ENCODE data around the gene CACNA1A. TPM values are rescaled to one million over a fixed set of nuclear protein-coding genes. Genes with fewer than 3 reads are reported as not detected.
A peak's percentile ranks its signal among the peaks of the same experiment; 100 is the strongest.

Gene CACNA1A
- total RNA-seq, 1 donor from 2014 or later = 16.5 TPM

GRCh38 chr19:13460045-13460444 lies 46.2 kb downstream of the CACNA1A start:
- peaks cover 33% of the 10 kb centered on the region for H3K4me1 ChIP-seq
- H3F3A ChIP-seq (ENCODE audit: low read depth) = peaks cover 24% of the 10 kb centered on the region
- H3K4me2 ChIP-seq = peak overlapping the region; percentile 76
- DNase-seq (ENCODE audit: low spot score) = peak; percentile 16
- Mint-ChIP-seq H3K4me3 (no peak overlapping the region), H3K36me3 (no peaks in the 10 kb centered on the region), H3K27ac (no peak overlapping the region), H3K9me3 (no peaks in the 10 kb centered on the region), H3K4me1 (peaks cover 11% of the 10 kb centered on the region), H3K27me3 (ENCODE audit: insufficient read depth, low read depth) (peaks cover 6% of the 10 kb centered on the region)
- TF ChIP-seq, protein P1, sequence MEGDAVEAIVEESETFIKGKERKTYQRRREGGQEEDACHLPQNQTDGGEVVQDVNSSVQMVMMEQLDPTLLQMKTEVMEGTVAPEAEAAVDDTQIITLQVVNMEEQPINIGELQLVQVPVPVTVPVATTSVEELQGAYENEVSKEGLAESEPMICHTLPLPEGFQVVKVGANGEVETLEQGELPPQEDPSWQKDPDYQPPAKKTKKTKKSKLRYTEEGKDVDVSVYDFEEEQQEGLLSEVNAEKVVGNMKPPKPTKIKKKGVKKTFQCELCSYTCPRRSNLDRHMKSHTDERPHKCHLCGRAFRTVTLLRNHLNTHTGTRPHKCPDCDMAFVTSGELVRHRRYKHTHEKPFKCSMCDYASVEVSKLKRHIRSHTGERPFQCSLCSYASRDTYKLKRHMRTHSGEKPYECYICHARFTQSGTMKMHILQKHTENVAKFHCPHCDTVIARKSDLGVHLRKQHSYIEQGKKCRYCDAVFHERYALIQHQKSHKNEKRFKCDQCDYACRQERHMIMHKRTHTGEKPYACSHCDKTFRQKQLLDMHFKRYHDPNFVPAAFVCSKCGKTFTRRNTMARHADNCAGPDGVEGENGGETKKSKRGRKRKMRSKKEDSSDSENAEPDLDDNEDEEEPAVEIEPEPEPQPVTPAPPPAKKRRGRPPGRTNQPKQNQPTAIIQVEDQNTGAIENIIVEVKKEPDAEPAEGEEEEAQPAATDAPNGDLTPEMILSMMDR (IDR thresholded peaks at IDR 0.05) = no peak
- TF ChIP-seq EZH2phosphoT487 (IDR thresholded peaks at IDR 0.05) (no peak), EZH2 (IDR thresholded peaks at IDR 0.05) (no peak)
- peaks cover 59% of the 10 kb centered on the region for H4K20me1 ChIP-seq (ENCODE audit: low read depth)
- H3K9ac ChIP-seq = no peak overlapping the region
- H3K9me3 ChIP-seq (ENCODE audit: low read depth) = no peaks in the 10 kb centered on the region
- H2AFZ ChIP-seq (replicated peaks) = no peak overlapping the region
- peak overlapping the region; percentile 81 for H3K27ac ChIP-seq
- H3K4me3 ChIP-seq = no peak overlapping the region
- H3K36me3 ChIP-seq = no peaks in the 10 kb centered on the region
- no peaks in the 10 kb centered on the region for H3K27me3 ChIP-seq
- no peaks in the 10 kb centered on the region for H3K79me2 ChIP-seq (ENCODE audit: low read depth)

- no peaks in the 10 kb centered on the region for H3K27me3 ChIP-seq
- DNase-seq (ENCODE audit: low spot score) = peak; percentile 92
- no peak overlapping the region for H3K27ac Mint-ChIP-seq
- H3K27me3 Mint-ChIP-seq (ENCODE audit: insufficient read depth, low read depth) = peaks cover 6% of the 10 kb centered on the region
- H3K9ac ChIP-seq = no peak overlapping the region
- no peaks in the 10 kb centered on the region for H3K9me3 Mint-ChIP-seq
- H3K36me3 Mint-ChIP-seq = no peaks in the 10 kb centered on the region
- H3K36me3 ChIP-seq = no peaks in the 10 kb centered on the region
- H4K20me1 ChIP-seq (ENCODE audit: low read depth) = peaks cover 59% of the 10 kb centered on the region
- H3K4me1 Mint-ChIP-seq = peaks cover 11% of the 10 kb centered on the region
- no peak overlapping the region for H2AFZ ChIP-seq (replicated peaks)
- H3K4me3 ChIP-seq = peak overlapping the region; percentile 34
- H3K4me3 Mint-ChIP-seq = no peak overlapping the region
- TF ChIP-seq EZH2 (IDR thresholded peaks at IDR 0.05) (no peak), EZH2phosphoT487 (IDR thresholded peaks at IDR 0.05) (no peak)
- TF ChIP-seq, protein P1 (IDR thresholded peaks at IDR 0.05) = no peak
- H3K27ac ChIP-seq = peak overlapping the region; percentile 81
- H3K4me1 ChIP-seq = peaks cover 33% of the 10 kb centered on the region
- no peaks in the 10 kb centered on the region for H3K79me2 ChIP-seq (ENCODE audit: low read depth)
- H3K9me3 ChIP-seq (ENCODE audit: low read depth) = no peaks in the 10 kb centered on the region
- H3K4me2 ChIP-seq = peak overlapping the region; percentile 76
- peaks cover 24% of the 10 kb centered on the region for H3F3A ChIP-seq (ENCODE audit: low read depth)
These were observed 46.9 kb downstream of the CACNA1A start for GRCh38 chr19:13459351-13459750.

- peaks cover 11% of the 10 kb centered on the region for H3K27me3 Mint-ChIP-seq (ENCODE audit: insufficient read depth, low read depth)
These were observed 54.8 kb downstream of the CACNA1A start for GRCh38 chr19:13451434-13451995.

More at GRCh38 chr19:13451434-13451995, 54.8 kb downstream of the CACNA1A start:
- Mint-ChIP-seq H3K36me3 (peaks cover 5% of the 10 kb centered on the region), H3K9me3 (peaks cover 16% of the 10 kb centered on the region), H3K4me1 (no peaks in the 10 kb centered on the region), H3K27ac (no peak overlapping the region), H3K4me3 (no peak overlapping the region)
- Histone ChIP-seq H3K4me3 (no peak overlapping the region), H2AFZ (replicated peaks) (no peak overlapping the region), H3K9ac (no peak overlapping the region), H3K4me2 (no peak overlapping the region), H4K20me1 (ENCODE audit: low read depth) (no peaks in the 10 kb centered on the region), H3K4me1 (no peaks in the 10 kb centered on the region), H3K9me3 (ENCODE audit: low read depth) (no peaks in the 10 kb centered on the region), H3K27ac (no peak overlapping the region), H3K79me2 (ENCODE audit: low read depth) (no peaks in the 10 kb centered on the region), H3K27me3 (no peaks in the 10 kb centered on the region), H3K36me3 (no peaks in the 10 kb centered on the region), H3F3A (ENCODE audit: low read depth) (no peaks in the 10 kb centered on the region)
- TF ChIP-seq, protein P1 (IDR thresholded peaks at IDR 0.05) = no peak
- TF ChIP-seq EZH2 (IDR thresholded peaks at IDR 0.05) = no peak
- TF ChIP-seq EZH2phosphoT487 (IDR thresholded peaks at IDR 0.05) = no peak
- no peak for DNase-seq (ENCODE audit: low spot score)

All from neural progenitor cell (in vitro differentiated cells).